Lung (tissue), 12 donors: ENCODE results near the gene MRTFA. TPM values are rescaled to one million over a fixed set of nuclear protein-coding genes. Genes with fewer than 3 reads are reported as not detected.

Experiments
- ATAC-seq: fragments of 200-7000 bp; cut with Tn5 transposase; one replicate; pipeline ENCODE4 v1.9.1; 2020; ENCODE audit warnings: moderate number of reproducible peaks; ENCODE audit not compliant: insufficient read depth, low FRiP score
- DNase-seq, 3 donors: peaks; one replicate each; pipeline ENCODE4 v3.0.0-alpha.2; 2013 to 2017
- H3K27ac ChIP-seq, 2 donors: one replicate each; pipeline ENCODE4 v1.5.1; 2013; ENCODE audit warnings: mild to moderate bottlenecking in 2 of 2, moderate library complexity in 2 of 2, control low read depth in 1 of 2, inconsistent platforms in 1 of 2, low read depth in 1 of 2, low read length in 1 of 2
- H3K27me3 ChIP-seq, 3 donors: one replicate each; pipeline ENCODE4 v1.5.1; 2013; ENCODE audit warnings: low read length in 2 of 3; ENCODE audit not compliant: control insufficient read depth in 3 of 3, insufficient read depth in 3 of 3
- H3K36me3 ChIP-seq, 4 donors: one replicate each; pipeline ENCODE4 v1.5.1; 2013; ENCODE audit warnings: low read length in 4 of 4, mild to moderate bottlenecking in 1 of 4, moderate library complexity in 1 of 4; ENCODE audit not compliant: control insufficient read depth in 4 of 4, insufficient read depth in 4 of 4
- H3K4me1 ChIP-seq, 5 donors: one replicate each; pipeline ENCODE4 v1.5.1; 2013; ENCODE audit warnings: low read length in 5 of 5, mild to moderate bottlenecking in 2 of 5, moderate library complexity in 1 of 5; ENCODE audit not compliant: control insufficient read depth in 5 of 5, insufficient read depth in 5 of 5
- H3K4me3 ChIP-seq: one replicate; pipeline ENCODE4 v1.5.1; 2013; ENCODE audit warnings: mild to moderate bottlenecking, control low read depth, moderate library complexity
- H3K9ac ChIP-seq, 2 donors: one replicate each; pipeline ENCODE4 v1.5.1; 2013; ENCODE audit warnings: low read length in 2 of 2, control low read depth in 1 of 2; ENCODE audit not compliant: insufficient read depth in 1 of 2
- H3K9me3 ChIP-seq, 4 donors: one replicate each; pipeline ENCODE4 v1.5.1; 2013; ENCODE audit warnings: low read length in 3 of 4, mild to moderate bottlenecking in 1 of 4, moderate library complexity in 1 of 4; ENCODE audit not compliant: control insufficient read depth in 4 of 4, insufficient read depth in 3 of 4
- WGBS, 2 donors: extraction: QIAGEN DNeasy Blood & Tissue Kit; methylation state at CpG; one replicate each; pipeline ENCODE4 v1.1.7; 2013; 5-methylcytosine and 5-hydroxymethylcytosine counted together
- polyA plus RNA-seq, 2 donors: library from polyadenylated mRNA; stranded (reverse); fragments of 200-250 nt; gene quantifications; one replicate each; pipeline ENCODE4 v1.2.1, GENCODE V29; 2013
- total RNA-seq, 2 donors: library from RNA; depleted of rRNA in 1 of 2; stranded (reverse); fragments of >200 nt in 1 of 2; gene quantifications; one replicate each; pipeline ENCODE4 v1.2.1, GENCODE V29; 2014 to 2021
- TF ChIP-seq, protein P1 (sequence below): IDR thresholded peaks from 2 replicates; pipeline ENCODE4 v1.5.1; 2012; ENCODE audit warnings: mild to moderate bottlenecking; ENCODE audit errors: control extremely low read depth, extremely low read depth
- donor health status: control.
- donor health status: control.
- donor health status: Bipolar disorder and iron deficiency.
- donor health status: healthy.
- donor health status: DM: yes; HTN: yes; CAD: no.

Gene MRTFA
- total and polyA plus RNA-seq, 4 donors: 26.3 to 64.0 (median 40.1) TPM

DNA sequence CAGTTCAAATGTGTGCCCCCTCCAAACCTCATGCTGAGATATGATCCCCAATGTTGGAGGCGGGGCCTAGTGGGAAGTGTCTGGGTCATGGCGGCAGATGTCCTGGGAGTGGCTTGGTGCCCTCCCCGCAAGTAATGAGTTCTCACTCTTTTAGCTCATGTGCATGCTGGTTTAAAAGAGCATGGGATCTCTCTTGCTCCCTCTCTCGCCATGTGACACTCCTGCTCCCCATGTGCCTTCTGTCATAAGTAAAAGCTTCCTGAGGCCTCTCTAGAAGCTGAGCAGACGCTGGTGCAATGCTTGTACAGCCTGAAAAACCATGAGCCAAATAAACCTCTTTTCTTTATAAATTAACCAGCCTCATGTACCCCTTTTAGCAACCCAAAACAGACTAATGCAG, 167.3 kb downstream of the MRTFA start:
- Histone ChIP-seq H3K9me3 (no peaks in the 10 kb centered on the region), H3K9ac (peak overlapping the region in 1 of 2 donors; percentile 56), H3K4me3 (no peak overlapping the region), H3K27me3 (no peaks in the 10 kb centered on the region), H3K4me1 (peaks cover 0 to 25% (median 10%) of the 10 kb centered on the region in 5 donors), H3K36me3 (no peaks in the 10 kb centered on the region), H3K27ac (no peak overlapping the region)
- ATAC-seq (no peak), DNase-seq (peak; percentile 21 to 28 (median 23))
- WGBS, 2 donors: 91 to 96% methylated on average over 5 of the region's 5 CpGs
- TF ChIP-seq, protein P1, sequence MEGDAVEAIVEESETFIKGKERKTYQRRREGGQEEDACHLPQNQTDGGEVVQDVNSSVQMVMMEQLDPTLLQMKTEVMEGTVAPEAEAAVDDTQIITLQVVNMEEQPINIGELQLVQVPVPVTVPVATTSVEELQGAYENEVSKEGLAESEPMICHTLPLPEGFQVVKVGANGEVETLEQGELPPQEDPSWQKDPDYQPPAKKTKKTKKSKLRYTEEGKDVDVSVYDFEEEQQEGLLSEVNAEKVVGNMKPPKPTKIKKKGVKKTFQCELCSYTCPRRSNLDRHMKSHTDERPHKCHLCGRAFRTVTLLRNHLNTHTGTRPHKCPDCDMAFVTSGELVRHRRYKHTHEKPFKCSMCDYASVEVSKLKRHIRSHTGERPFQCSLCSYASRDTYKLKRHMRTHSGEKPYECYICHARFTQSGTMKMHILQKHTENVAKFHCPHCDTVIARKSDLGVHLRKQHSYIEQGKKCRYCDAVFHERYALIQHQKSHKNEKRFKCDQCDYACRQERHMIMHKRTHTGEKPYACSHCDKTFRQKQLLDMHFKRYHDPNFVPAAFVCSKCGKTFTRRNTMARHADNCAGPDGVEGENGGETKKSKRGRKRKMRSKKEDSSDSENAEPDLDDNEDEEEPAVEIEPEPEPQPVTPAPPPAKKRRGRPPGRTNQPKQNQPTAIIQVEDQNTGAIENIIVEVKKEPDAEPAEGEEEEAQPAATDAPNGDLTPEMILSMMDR: no peak

DNA sequence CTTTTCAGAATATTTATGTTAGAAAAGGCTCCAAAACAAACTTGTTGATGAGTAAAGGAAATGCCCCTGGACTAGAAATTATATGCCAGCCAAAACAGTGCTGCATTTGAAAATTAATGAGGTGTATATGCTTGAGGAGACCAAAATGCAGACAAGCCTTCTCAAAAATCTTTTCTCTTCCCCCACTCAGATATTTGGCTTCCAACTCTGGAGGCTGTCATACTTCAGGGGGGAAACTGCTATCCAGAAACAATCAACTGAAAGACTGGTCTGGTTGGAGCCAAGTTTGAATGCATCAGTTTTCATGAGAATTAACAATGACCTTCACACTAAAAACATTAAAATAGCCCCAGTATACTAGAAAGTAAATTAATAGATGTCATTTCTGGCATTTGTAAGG, 167.9 kb downstream of the MRTFA start:
- no peak overlapping the region for H3K27ac ChIP-seq

DNA sequence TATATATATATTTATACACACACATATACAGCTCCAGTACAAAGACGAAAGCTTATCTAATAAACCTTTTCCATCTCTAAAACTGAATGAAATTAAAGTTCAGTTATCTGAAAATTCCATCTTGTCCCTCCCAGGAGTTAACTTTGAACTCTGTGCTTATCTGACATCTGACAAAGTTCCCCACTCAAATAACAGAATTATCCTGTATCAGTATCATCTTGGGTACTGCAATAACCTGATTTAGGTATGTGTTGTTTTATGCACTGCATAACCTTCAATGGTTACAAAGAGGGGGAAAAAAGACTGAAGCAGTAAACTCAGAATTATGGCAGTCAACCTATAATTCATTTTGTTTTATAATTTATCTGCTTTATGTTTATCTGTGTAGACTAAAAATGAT, 169.5 kb downstream of the MRTFA start:
- TF ChIP-seq, protein P1: no peak
- no peak for DNase-seq
- Histone ChIP-seq H3K27ac (no peak overlapping the region), H3K36me3 (peaks cover 0 to 4% (median 2%) of the 10 kb centered on the region in 4 donors), H3K27me3 (no peaks in the 10 kb centered on the region), H3K9ac (no peak overlapping the region), H3K9me3 (no peaks in the 10 kb centered on the region), H3K4me1 (peaks cover 0 to 25% (median 10%) of the 10 kb centered on the region in 5 donors), H3K4me3 (no peak overlapping the region)
- 84 to 95% methylated on average over 1 of the region's 1 CpG for WGBS, 2 donors
- ATAC-seq: no peak

More for the DNA sequence above, 167.9 kb downstream of the MRTFA start:
- peaks cover 0 to 25% (median 10%) of the 10 kb centered on the region in 5 donors for H3K4me1 ChIP-seq
- no peaks in the 10 kb centered on the region for H3K27me3 ChIP-seq
- H3K36me3 ChIP-seq: no peaks in the 10 kb centered on the region
- H3K9me3 ChIP-seq: no peaks in the 10 kb centered on the region
- H3K4me3 ChIP-seq: no peak overlapping the region
- DNase-seq (peak in 2 of 3 donors; percentile 68 to 73), ATAC-seq (no peak)
- peak overlapping the region in 1 of 2 donors; percentile 56 for H3K9ac ChIP-seq
- TF ChIP-seq, protein P1: no peak

DNA sequence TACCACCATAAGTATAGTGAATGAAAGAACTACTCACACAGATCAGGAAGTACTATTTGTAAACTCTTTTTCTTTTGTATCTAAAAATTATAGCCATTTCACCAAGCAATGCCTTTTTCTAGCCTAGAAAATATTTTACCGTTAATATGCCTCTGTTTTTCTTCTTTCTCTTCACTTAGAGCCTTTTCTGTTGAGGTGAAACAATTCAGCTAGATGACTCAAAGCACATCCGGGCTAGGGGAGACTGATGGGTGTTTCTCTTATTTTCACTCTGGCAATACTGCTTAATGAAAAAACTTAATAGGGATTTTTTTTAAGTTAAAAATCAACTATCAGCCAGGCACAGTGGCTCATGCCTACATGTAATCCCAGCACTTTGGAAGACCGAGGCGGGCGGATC, 172.8 kb downstream of the MRTFA start:
- Histone ChIP-seq H3K4me3 (no peak overlapping the region), H3K4me1 (peaks cover 0 to 13% (median 7%) of the 10 kb centered on the region in 5 donors), H3K27me3 (no peaks in the 10 kb centered on the region), H3K9me3 (no peaks in the 10 kb centered on the region), H3K9ac (no peak overlapping the region), H3K36me3 (peaks cover 4 to 9% (median 6%) of the 10 kb centered on the region in 4 donors), H3K27ac (no peak overlapping the region)
- WGBS, 2 donors: 68 to 80% methylated on average over 5 of the region's 5 CpGs
- TF ChIP-seq, protein P1: no peak
- DNase-seq (no peak), ATAC-seq (no peak)
